Measurements from ENCODE around the gene CKMT2. TPM values are rescaled to one million over a fixed set of nuclear protein-coding genes. Genes with fewer than 3 reads are reported as not detected.
A peak's percentile ranks its signal among the peaks of the same experiment; 100 is the strongest.

The CKMT2 gene
- total RNA-seq = 2.3 to 2.6 TPM (median 2.6 TPM) in 3 replicates

- Mint-ChIP-seq H3K36me3 (peaks cover 7% of the 10 kb centered on the region), H3K4me1 (peaks cover 22% of the 10 kb centered on the region), H3K27ac (peak within 1 kb of the TSS; percentile 80), H3K9me3 (no peaks in the 10 kb centered on the region), H3K27me3 (ENCODE audit: low read depth) (no peaks in the 10 kb centered on the region), H3K4me3 (peak within 1 kb of the TSS; percentile 77)
- TF ChIP-seq CTCF (IDR thresholded peaks at IDR 0.05; ENCODE audit: unreplicated experiment) = no peak
- peak; percentile 56 to 70 for DNase-seq (ENCODE audit: low spot score in 2 of 2, unreplicated experiment in 2 of 2)
Measured at GRCh38 chr5:81233080-81233634, at the start of gene CKMT2. TSS of gene CKMT2 (plus strand) at chr5:81233322. CDS start at chr5:81251133, 17,811 bp downstream.

- H3K27me3 Mint-ChIP-seq (ENCODE audit: low read depth) = no peaks in the 10 kb centered on the region
- no peaks in the 10 kb centered on the region for H3K36me3 Mint-ChIP-seq
- no peaks in the 10 kb centered on the region for H3K9me3 Mint-ChIP-seq
- TF ChIP-seq CTCF (IDR thresholded peaks at IDR 0.05; ENCODE audit: unreplicated experiment) = no peak
- H3K27ac Mint-ChIP-seq = peak overlapping the region; percentile 95
- H3K4me3 Mint-ChIP-seq = no peak overlapping the region
- DNase-seq (ENCODE audit: low spot score in 2 of 2, unreplicated experiment in 2 of 2) = no peak
- H3K4me1 Mint-ChIP-seq = peaks cover 42% of the 10 kb centered on the region
Measured at GRCh38 chr5:81183811-81184748, 49.0 kb upstream of the CKMT2 start.

- no peaks in the 10 kb centered on the region for H3K27me3 Mint-ChIP-seq (ENCODE audit: low read depth)
- no peak for TF ChIP-seq CTCF (IDR thresholded peaks at IDR 0.05; ENCODE audit: unreplicated experiment)
- no peak for DNase-seq (ENCODE audit: low spot score in 2 of 2, unreplicated experiment in 2 of 2)
- H3K36me3 Mint-ChIP-seq = no peaks in the 10 kb centered on the region
- H3K9me3 Mint-ChIP-seq = no peaks in the 10 kb centered on the region
- H3K27ac Mint-ChIP-seq = peak overlapping the region; percentile 95
- H3K4me1 Mint-ChIP-seq = peaks cover 41% of the 10 kb centered on the region
- H3K4me3 Mint-ChIP-seq = no peak overlapping the region
Measured at GRCh38 chr5:81184749-81185110, 48.4 kb upstream of the CKMT2 start.

GRCh38 chr5:81187885-81188284 is 45.2 kb upstream of the CKMT2 start:
- no peak for DNase-seq (ENCODE audit: low spot score in 2 of 2, unreplicated experiment in 2 of 2)
- H3K27me3 Mint-ChIP-seq (ENCODE audit: low read depth) = no peaks in the 10 kb centered on the region

GRCh38 chr5:81188962-81189361 is 44.2 kb upstream of the CKMT2 start:
- Mint-ChIP-seq H3K4me3 (no peak overlapping the region), H3K36me3 (no peaks in the 10 kb centered on the region), H3K27me3 (ENCODE audit: low read depth) (no peaks in the 10 kb centered on the region), H3K4me1 (peaks cover 39% of the 10 kb centered on the region), H3K27ac (no peak overlapping the region), H3K9me3 (no peaks in the 10 kb centered on the region)
- DNase-seq (ENCODE audit: low spot score in 2 of 2, unreplicated experiment in 2 of 2) = no peak
- no peak for TF ChIP-seq CTCF (IDR thresholded peaks at IDR 0.05; ENCODE audit: unreplicated experiment)

More at GRCh38 chr5:81187885-81188284, 45.2 kb upstream of the CKMT2 start:
- H3K9me3 Mint-ChIP-seq = no peaks in the 10 kb centered on the region
- no peak overlapping the region for H3K27ac Mint-ChIP-seq
- no peak overlapping the region for H3K4me3 Mint-ChIP-seq
- H3K36me3 Mint-ChIP-seq = no peaks in the 10 kb centered on the region
- H3K4me1 Mint-ChIP-seq = peaks cover 41% of the 10 kb centered on the region
- TF ChIP-seq CTCF (IDR thresholded peaks at IDR 0.05; ENCODE audit: unreplicated experiment) = no peak

All from mesothelial cell of epicardium (in vitro differentiated cells).